ENCODE data around the gene LMBRD1.
A peak's percentile ranks its signal among the peaks of the same experiment; 100 is the strongest.
"Not testable (repeated sequence)": the region's sequence is repeated elsewhere in the genome, so short reads cannot be mapped to it uniquely, and the experiment has no call there.

LMBRD1 gene

GRCh38 chr6:69796073-69796641 lies 653 bp downstream of the LMBRD1 start:
- ATAC-seq = no peak

GRCh38 chr6:69795469-69796072 lies 1.2 kb downstream of the LMBRD1 start:
- ATAC-seq (no peak), DNase-seq (no peak)

More at GRCh38 chr6:69796073-69796641, 653 bp downstream of the LMBRD1 start:
- DNase-seq = peak; percentile 22

- DNase-seq (no peak), ATAC-seq (no peak)
Measured at GRCh38 chr6:69792292-69792691, 4.5 kb downstream of the LMBRD1 start.

- ATAC-seq = no peak
- no peak for DNase-seq
Measured at GRCh38 chr6:69791065-69791471, 5.7 kb downstream of the LMBRD1 start.

- no peak for ATAC-seq
- no peak for DNase-seq
Measured at GRCh38 chr6:69790629-69791028, 6.2 kb downstream of the LMBRD1 start.

- no peak for DNase-seq
- ATAC-seq = no peak
Measured at GRCh38 chr6:69789578-69789977, 7.2 kb downstream of the LMBRD1 start.

GRCh38 chr6:69787436-69787835 lies 9.4 kb downstream of the LMBRD1 start:
- not testable (repeated sequence) for DNase-seq, ATAC-seq

GRCh38 chr6:69785697-69786096 lies 11.1 kb downstream of the LMBRD1 start:
- no peak for DNase-seq
- no peak for ATAC-seq

- ATAC-seq (peak; percentile 28), DNase-seq (no peak)
Measured at GRCh38 chr6:69784595-69785377, 12.0 kb downstream of the LMBRD1 start.

- ATAC-seq = no peak
- DNase-seq = no peak
Measured at GRCh38 chr6:69783108-69783507, 13.7 kb downstream of the LMBRD1 start.

GRCh38 chr6:69780585-69781178 lies 16.1 kb downstream of the LMBRD1 start:
- peak; percentile 32 for ATAC-seq
- no peak for DNase-seq

- no peak for DNase-seq
Measured at GRCh38 chr6:69775941-69776340, 20.9 kb downstream of the LMBRD1 start.

GRCh38 chr6:69775585-69775849 lies 21.3 kb downstream of the LMBRD1 start:
- ATAC-seq (no peak), DNase-seq (no peak)

More at GRCh38 chr6:69775941-69776340, 20.9 kb downstream of the LMBRD1 start:
- ATAC-seq = no peak

GRCh38 chr6:69774740-69775584 lies 21.8 kb downstream of the LMBRD1 start:
- DNase-seq (no peak), ATAC-seq (no peak)

- ATAC-seq (peak; percentile 28), DNase-seq (no peak)
Measured at GRCh38 chr6:69771158-69771906, 25.5 kb downstream of the LMBRD1 start.

- DNase-seq = no peak
- no peak for ATAC-seq
Measured at GRCh38 chr6:69768664-69769063, 28.1 kb downstream of the LMBRD1 start.

GRCh38 chr6:69763763-69764162 lies 33.0 kb downstream of the LMBRD1 start:
- ATAC-seq = no peak
- no peak for DNase-seq

GRCh38 chr6:69761853-69762252 lies 35.0 kb downstream of the LMBRD1 start:
- no peak for ATAC-seq
- no peak for DNase-seq

- no peak for DNase-seq
- ATAC-seq = no peak
Measured at GRCh38 chr6:69758214-69758613, 38.6 kb downstream of the LMBRD1 start.

GRCh38 chr6:69756907-69757306 lies 39.9 kb downstream of the LMBRD1 start:
- DNase-seq = no peak

GRCh38 chr6:69756366-69756765 lies 40.4 kb downstream of the LMBRD1 start:
- DNase-seq (no peak), ATAC-seq (no peak)

More at GRCh38 chr6:69756907-69757306, 39.9 kb downstream of the LMBRD1 start:
- ATAC-seq = no peak

GRCh38 chr6:69735027-69735426 lies 61.8 kb downstream of the LMBRD1 start:
- no peak for DNase-seq
- no peak for ATAC-seq

Measured in stimulated activated naive CD8-positive, alpha-beta T cell treated with anti-CD3 and anti-CD28 coated beads, Interleukin-15, Interleukin-2, amounts not matched to agents 100 U/mL and 50 U/mL, for 24 hours (primary cell).